ENCODE measurements around the gene CILP2. TPM values are rescaled to one million over a fixed set of nuclear protein-coding genes. Genes with fewer than 3 reads are reported as not detected.

CILP2 gene
- total RNA-seq, 1 donor from 2014 or later, result 0.98 TPM

DNA sequence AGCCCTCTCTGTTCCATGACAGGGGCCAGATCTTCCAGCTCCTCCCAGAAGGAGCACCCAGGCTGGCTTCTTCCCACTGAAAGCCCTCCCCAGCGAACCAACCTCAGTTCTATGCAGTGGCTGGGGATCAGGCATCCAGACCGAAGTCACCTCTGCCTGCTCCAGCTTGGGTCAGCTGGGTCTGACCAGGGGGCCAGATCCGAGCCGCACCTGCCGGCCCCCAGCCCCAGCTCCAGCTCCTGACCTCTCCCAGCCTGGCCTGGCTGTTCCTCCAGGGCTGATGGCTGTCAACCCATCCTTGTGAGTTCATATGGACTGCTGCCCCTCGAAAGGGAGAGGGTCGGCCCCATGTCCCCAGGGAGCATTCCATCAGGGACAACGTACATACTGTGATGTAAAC is 30.7 kb upstream of the CILP2 start:
- Histone ChIP-seq H3K4me3 (no peak overlapping the region), H3K36me3 (peaks cover 0 to 22% of the 10 kb centered on the region in 2 donors), H3K4me1 (no peaks in the 10 kb centered on the region), H3K9me3 (no peaks in the 10 kb centered on the region), H3K27ac (no peak overlapping the region), H3K27me3 (no peaks in the 10 kb centered on the region)
- DNase-seq (ENCODE audit: extremely low spot score in 2 of 2), result no peak
- TF ChIP-seq, protein P1, sequence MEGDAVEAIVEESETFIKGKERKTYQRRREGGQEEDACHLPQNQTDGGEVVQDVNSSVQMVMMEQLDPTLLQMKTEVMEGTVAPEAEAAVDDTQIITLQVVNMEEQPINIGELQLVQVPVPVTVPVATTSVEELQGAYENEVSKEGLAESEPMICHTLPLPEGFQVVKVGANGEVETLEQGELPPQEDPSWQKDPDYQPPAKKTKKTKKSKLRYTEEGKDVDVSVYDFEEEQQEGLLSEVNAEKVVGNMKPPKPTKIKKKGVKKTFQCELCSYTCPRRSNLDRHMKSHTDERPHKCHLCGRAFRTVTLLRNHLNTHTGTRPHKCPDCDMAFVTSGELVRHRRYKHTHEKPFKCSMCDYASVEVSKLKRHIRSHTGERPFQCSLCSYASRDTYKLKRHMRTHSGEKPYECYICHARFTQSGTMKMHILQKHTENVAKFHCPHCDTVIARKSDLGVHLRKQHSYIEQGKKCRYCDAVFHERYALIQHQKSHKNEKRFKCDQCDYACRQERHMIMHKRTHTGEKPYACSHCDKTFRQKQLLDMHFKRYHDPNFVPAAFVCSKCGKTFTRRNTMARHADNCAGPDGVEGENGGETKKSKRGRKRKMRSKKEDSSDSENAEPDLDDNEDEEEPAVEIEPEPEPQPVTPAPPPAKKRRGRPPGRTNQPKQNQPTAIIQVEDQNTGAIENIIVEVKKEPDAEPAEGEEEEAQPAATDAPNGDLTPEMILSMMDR (IDR thresholded peaks at IDR 0.05), result no peak
- no peak for TF ChIP-seq POLR2AphosphoS5 (IDR thresholded peaks at IDR 0.05; ENCODE audit: insufficient read depth in 1 of 2, low read depth in 1 of 2)
- no peak for TF ChIP-seq POLR2A (IDR thresholded peaks at IDR 0.05)
- intact Hi-C loops (cut with DNase I), result no loop called here

GRCh38 chr19:19508217-19508616 is 29.8 kb upstream of the CILP2 start:
- intact Hi-C loops (cut with DNase I), result no loop called here
- Histone ChIP-seq H3K36me3 (peaks cover 0 to 16% of the 10 kb centered on the region in 2 donors), H3K27me3 (no peaks in the 10 kb centered on the region), H3K27ac (no peak overlapping the region), H3K4me1 (no peaks in the 10 kb centered on the region), H3K9me3 (no peaks in the 10 kb centered on the region), H3K4me3 (no peak overlapping the region)
- no peak for DNase-seq (ENCODE audit: extremely low spot score in 2 of 2)
- TF ChIP-seq, protein P1 (IDR thresholded peaks at IDR 0.05), result no peak
- no peak for TF ChIP-seq POLR2AphosphoS5 (IDR thresholded peaks at IDR 0.05; ENCODE audit: insufficient read depth in 1 of 2, low read depth in 1 of 2)
- no peak for TF ChIP-seq POLR2A (IDR thresholded peaks at IDR 0.05)

DNA sequence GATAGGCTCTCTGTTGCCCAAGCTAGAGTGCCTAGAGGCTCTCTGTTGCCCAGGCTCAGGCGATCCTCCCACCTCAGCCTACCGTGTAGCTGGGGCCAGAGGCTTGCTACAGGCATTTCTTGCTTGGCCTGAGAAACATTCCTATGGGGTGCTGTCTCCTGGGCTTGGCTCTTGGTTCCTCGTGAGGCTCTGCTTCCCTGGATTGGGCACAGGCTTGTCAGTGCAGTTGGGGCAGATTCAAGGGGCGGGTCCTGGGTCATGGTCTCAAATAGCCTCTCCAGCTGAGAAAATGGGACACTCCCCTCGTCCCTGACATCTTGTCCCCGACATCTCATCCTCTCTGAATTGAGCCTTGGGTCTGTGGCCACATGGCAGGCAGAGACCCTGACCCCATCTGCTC is 27.6 kb upstream of the CILP2 start:
- DNase-seq (ENCODE audit: extremely low spot score in 2 of 2), result no peak
- TF ChIP-seq POLR2A (IDR thresholded peaks at IDR 0.05), result no peak
- no peak for TF ChIP-seq POLR2AphosphoS5 (IDR thresholded peaks at IDR 0.05; ENCODE audit: insufficient read depth in 1 of 2, low read depth in 1 of 2)
- TF ChIP-seq, protein P1 (IDR thresholded peaks at IDR 0.05), result no peak
- Histone ChIP-seq H3K4me3 (no peak overlapping the region), H3K27me3 (no peaks in the 10 kb centered on the region), H3K27ac (no peak overlapping the region), H3K4me1 (peaks cover 14% of the 10 kb centered on the region), H3K36me3 (peaks cover 0 to 8% of the 10 kb centered on the region in 2 donors), H3K9me3 (no peaks in the 10 kb centered on the region)
- intact Hi-C loops (cut with DNase I), result no loop called here

DNA sequence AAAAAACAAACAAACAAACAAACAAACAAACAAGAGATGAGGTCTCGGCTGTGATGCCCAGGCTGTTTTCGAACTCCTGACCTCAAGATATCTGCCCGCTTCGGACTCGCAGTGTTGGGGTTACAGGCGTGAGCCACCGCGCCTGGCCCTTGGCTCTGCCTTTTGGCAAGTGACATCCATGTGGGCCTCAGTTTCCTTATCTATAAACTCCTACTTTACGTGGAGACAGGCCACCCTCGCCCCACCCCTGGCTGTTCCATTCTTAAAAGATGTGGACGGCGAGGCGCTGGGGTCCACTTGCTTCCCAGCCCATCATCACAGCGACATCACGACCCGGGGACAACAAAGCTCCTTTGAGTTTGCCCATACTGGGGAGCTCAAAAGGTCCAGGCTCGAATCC is 24.4 kb upstream of the CILP2 start:
- no peaks in the 10 kb centered on the region for H3K36me3 ChIP-seq
- intact Hi-C loops (cut with DNase I), result no loop called here
- TF ChIP-seq, protein P1 (IDR thresholded peaks at IDR 0.05), result no peak
- H3K27ac ChIP-seq, result no peak overlapping the region
- H3K4me3 ChIP-seq, result peak overlapping the region; percentile 11 to 20
- no peak for DNase-seq (ENCODE audit: extremely low spot score in 2 of 2)
- H3K9me3 ChIP-seq, result no peaks in the 10 kb centered on the region
- H3K27me3 ChIP-seq, result no peaks in the 10 kb centered on the region
- H3K4me1 ChIP-seq, result peaks cover 37% of the 10 kb centered on the region

GRCh38 chr19:19514215-19514657 is 23.8 kb upstream of the CILP2 start:
- Histone ChIP-seq H3K4me3 (peak overlapping the region; percentile 11 to 20), H3K27me3 (no peaks in the 10 kb centered on the region), H3K36me3 (no peaks in the 10 kb centered on the region), H3K27ac (no peak overlapping the region), H3K4me1 (peaks cover 37% of the 10 kb centered on the region), H3K9me3 (no peaks in the 10 kb centered on the region)
- no peak for DNase-seq (ENCODE audit: extremely low spot score in 2 of 2)
- TF ChIP-seq POLR2AphosphoS5 (IDR thresholded peaks at IDR 0.05; ENCODE audit: insufficient read depth in 1 of 2, low read depth in 1 of 2) (peak in 1 of 2 donors; percentile 26), POLR2A (IDR thresholded peaks at IDR 0.05) (no peak)
- intact Hi-C loops (cut with DNase I), result no loop called here
